Measurements from ENCODE around the gene RFLNA. TPM values are rescaled to one million over a fixed set of nuclear protein-coding genes. Genes with fewer than 3 reads are reported as not detected.

Gene RFLNA
- total RNA-seq, 1 experiment from 2014 or later = 10.6 TPM

GRCh38 chr12:124284368-124284767 lies 10.5 kb upstream of the RFLNA start:
- H3K18ac ChIP-seq (ENCODE audit: insufficient read length, low read depth, low read length) = no peak overlapping the region
- Mint-ChIP-seq H3K36me3 (ENCODE audit: insufficient read depth in 1 of 3, low read depth in 3 of 3) (peaks cover 0 to 18% (median 3%) of the 10 kb centered on the region in 3 experiments; a peak in 4 of 7 replicates), H3K9me3 (peaks cover 18 to 21% of the 10 kb centered on the region in 2 experiments), H3K4me3 (no peak overlapping the region), H3K27ac (no peak overlapping the region), H3K4me1 (peaks cover 14 to 18% of the 10 kb centered on the region in 2 experiments), H3K27me3 (ENCODE audit: low read depth) (peaks cover 33% of the 10 kb centered on the region)
- no peak overlapping the region for H3K14ac ChIP-seq (ENCODE audit: insufficient read depth, low read length)
- H4K20me1 ChIP-seq (ENCODE audit: control insufficient read depth, insufficient read depth, insufficient read length) = no peaks in the 10 kb centered on the region
- no peaks in the 10 kb centered on the region for H3K9me3 ChIP-seq (ENCODE audit: control insufficient read depth, low read depth, low read length)
- H3K4me1 ChIP-seq (ENCODE audit: insufficient read depth, low read length) = no peaks in the 10 kb centered on the region
- no peak overlapping the region for H2AK5ac ChIP-seq (ENCODE audit: insufficient read length, low read length)
- H3K27ac ChIP-seq (ENCODE audit: insufficient read length, low read depth, low read length) = no peak overlapping the region
- no peak overlapping the region for H4K8ac ChIP-seq (replicated peaks; ENCODE audit: insufficient read length, low read depth, low read length)
- no peak overlapping the region for H3K23ac ChIP-seq (ENCODE audit: insufficient read length, low read depth, low read length)
- no peaks in the 10 kb centered on the region; the same call in 1 of the 2 replicates for H3K27me3 ChIP-seq (ENCODE audit: insufficient read depth, low read length)
- H2BK5ac ChIP-seq (ENCODE audit: insufficient read length, low read length) = no peak overlapping the region
- H4K91ac ChIP-seq (ENCODE audit: insufficient read length, low read depth, low read length) = no peak overlapping the region
- H3K9ac ChIP-seq (ENCODE audit: extremely low read depth, insufficient read length, low read length) = no peak overlapping the region
- H4K5ac ChIP-seq (ENCODE audit: insufficient read length, low read depth, low read length) = no peak overlapping the region
- H3K79me2 ChIP-seq (ENCODE audit: insufficient read depth, low read length) = no peaks in the 10 kb centered on the region
- no peaks in the 10 kb centered on the region for H3K23me2 ChIP-seq (ENCODE audit: insufficient read length, low read depth, low read length, poor library complexity, severe bottlenecking)
- no peak overlapping the region for H3K4ac ChIP-seq (ENCODE audit: low read depth, low read length)
- H3K4me2 ChIP-seq (ENCODE audit: insufficient read depth, insufficient read length, low read length) = no peak overlapping the region
- H2BK15ac ChIP-seq (ENCODE audit: low read depth, low read length) = no peak overlapping the region
- no peak overlapping the region for H2BK120ac ChIP-seq (ENCODE audit: low read depth, low read length, poor library complexity, severe bottlenecking)
- no peak overlapping the region for H3T11ph ChIP-seq (ENCODE audit: low read length)
- no peak overlapping the region for H3K56ac ChIP-seq (ENCODE audit: insufficient read length, low read depth, low read length)
- WGBS (ENCODE audit: extremely low coverage, insufficient read length, low lambda C conversion rate) = no CpG with 5 or more reads among the region's 5 CpGs
- no peak overlapping the region for H2BK20ac ChIP-seq (ENCODE audit: low read depth, low read length, poor library complexity, severe bottlenecking)
- TF ChIP-seq CTCF (conservative IDR thresholded peaks at IDR 0.05) = no peak
- H2BK12ac ChIP-seq (ENCODE audit: insufficient read length, low read depth, low read length) = no peak overlapping the region
- no peak for DNase-seq
- H2AFZ ChIP-seq (ENCODE audit: low read length) = no peak overlapping the region
- no peaks in the 10 kb centered on the region for H3K79me1 ChIP-seq (ENCODE audit: insufficient read depth, low read depth, low read length, poor library complexity, severe bottlenecking)
